Activated CD4-positive, CD25-positive, alpha-beta regulatory T cell treated with anti-CD3 and anti-CD28 coated beads, Interleukin-2, amount 50 U/mL, for 72 hours (primary cell): ENCODE measurements around the gene TBC1D16.
A peak's percentile ranks its signal among the peaks of the same experiment; 100 is the strongest.
"Not testable (repeated sequence)": the region's sequence is repeated elsewhere in the genome, so short reads cannot be mapped to it uniquely, and the experiment has no call there.

ENCODE experiments used
- DNase-seq: peaks from one replicate; pipeline ENCODE4 v3.0.0; 2021

Gene TBC1D16

GRCh38 chr17:80002690-80003490 lies 32.8 kb downstream of the TBC1D16 start:
- no peak for DNase-seq

DNA sequence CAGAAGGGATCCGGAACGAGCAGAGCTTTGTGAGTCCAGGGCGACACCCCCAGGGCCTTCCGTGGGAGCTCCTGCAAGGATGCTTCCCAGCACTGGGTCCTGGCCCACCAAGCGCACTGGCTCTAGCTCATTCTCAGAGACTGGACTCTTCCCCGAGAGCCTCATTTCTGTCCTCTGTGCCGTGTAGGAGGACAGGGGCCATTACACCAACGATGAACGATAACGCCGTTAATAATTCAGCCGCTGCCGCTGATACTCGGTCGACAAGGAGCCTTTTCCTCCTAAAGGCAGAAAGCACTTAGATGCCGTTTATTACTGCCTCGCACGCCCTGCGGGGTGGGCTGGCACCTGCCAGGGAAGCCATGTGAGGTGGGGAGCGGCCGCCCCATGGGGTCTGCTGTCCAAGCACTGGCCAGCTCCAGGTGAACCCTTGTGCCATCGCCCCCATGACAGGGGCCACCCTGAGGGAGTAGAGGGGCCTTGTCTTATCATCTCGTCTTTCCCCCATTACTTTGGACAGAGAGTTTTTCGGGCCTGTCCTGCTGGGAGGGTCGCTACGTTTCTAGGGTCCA lies 33.5 kb downstream of the TBC1D16 start:
- no peak for DNase-seq

GRCh38 chr17:80000981-80001775 lies 34.5 kb downstream of the TBC1D16 start:
- DNase-seq: no peak

GRCh38 chr17:80000136-80000535 lies 35.5 kb downstream of the TBC1D16 start:
- DNase-seq: no peak

DNA sequence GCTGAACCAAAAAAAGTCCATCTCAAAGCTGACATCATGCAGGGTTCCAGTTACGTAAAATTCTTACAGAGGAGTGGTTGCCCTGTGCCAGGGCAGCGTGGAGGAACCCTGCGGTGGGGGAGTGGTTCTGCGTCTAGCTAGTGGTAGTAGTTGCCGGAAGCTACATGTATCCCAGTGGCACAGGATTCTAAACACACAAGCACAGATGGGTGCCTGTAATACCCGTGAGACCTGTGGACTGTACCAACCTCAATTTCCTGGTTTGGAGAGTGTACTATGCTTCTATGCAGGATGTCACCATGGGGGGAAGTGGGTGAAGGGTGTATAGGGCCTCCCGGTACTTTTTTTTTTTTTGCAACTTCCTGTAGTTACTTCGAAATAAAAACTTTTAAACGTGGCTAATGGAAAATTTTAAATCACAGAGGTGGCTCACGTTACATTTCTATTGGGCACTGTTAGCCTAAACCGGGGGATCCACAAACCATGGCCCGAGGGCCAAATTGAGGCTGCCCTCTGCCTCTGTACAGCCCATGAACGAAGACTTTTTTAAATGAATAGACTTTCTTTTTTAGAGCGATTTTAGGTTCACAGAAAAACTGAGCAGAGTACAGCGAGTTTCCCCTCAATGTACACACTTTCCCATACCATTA lies 38.5 kb downstream of the TBC1D16 start:
- DNase-seq: peak; percentile 53

GRCh38 chr17:79996291-79996690 lies 39.4 kb downstream of the TBC1D16 start:
- DNase-seq: no peak

DNA sequence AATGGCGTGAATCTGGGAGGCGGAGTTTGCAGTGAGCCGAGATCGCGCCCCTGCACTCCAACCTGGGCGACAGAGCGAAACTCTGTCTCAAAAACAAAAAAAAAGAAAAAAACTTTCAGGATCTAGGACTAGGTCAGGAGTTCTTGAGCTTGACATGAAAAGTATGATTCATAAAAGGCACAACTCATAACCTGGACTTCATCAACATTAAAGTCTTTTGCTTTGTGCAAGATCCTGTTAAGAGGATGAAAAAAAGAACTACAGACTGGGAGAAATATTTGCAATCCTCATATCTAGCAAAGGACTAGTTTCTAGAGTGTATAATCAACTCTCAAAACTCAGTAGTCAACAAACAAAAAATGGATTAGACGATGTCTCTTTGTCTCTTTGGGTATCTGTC lies 40.0 kb downstream of the TBC1D16 start:
- DNase-seq: no peak

GRCh38 chr17:79994602-79995001 lies 41.1 kb downstream of the TBC1D16 start:
- DNase-seq: no peak

DNA sequence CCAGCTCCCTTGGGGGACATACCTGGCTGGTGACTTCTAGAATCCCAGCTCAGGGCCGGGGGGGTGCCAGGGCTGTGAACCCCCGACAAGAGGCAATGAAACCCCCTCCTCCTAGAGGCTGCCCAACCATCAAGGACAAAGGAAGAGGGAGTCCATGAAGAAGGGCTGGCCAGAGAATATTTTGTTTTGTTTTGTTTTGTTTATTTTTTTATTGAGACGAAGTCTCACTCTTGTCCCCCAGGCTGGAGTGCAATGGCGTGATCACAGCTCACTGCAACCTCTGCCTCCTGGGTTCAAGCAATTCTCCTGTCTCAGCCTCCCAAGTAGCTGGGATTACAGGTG lies 41.5 kb downstream of the TBC1D16 start:
- not testable (repeated sequence) for DNase-seq

- no peak for DNase-seq
These were observed 42.1 kb downstream of the TBC1D16 start for GRCh38 chr17:79993390-79994227.

- no peak for DNase-seq
These were observed 42.9 kb downstream of the TBC1D16 start for GRCh38 chr17:79992649-79993389.

GRCh38 chr17:79991924-79992648 lies 43.6 kb downstream of the TBC1D16 start:
- DNase-seq: no peak

DNA sequence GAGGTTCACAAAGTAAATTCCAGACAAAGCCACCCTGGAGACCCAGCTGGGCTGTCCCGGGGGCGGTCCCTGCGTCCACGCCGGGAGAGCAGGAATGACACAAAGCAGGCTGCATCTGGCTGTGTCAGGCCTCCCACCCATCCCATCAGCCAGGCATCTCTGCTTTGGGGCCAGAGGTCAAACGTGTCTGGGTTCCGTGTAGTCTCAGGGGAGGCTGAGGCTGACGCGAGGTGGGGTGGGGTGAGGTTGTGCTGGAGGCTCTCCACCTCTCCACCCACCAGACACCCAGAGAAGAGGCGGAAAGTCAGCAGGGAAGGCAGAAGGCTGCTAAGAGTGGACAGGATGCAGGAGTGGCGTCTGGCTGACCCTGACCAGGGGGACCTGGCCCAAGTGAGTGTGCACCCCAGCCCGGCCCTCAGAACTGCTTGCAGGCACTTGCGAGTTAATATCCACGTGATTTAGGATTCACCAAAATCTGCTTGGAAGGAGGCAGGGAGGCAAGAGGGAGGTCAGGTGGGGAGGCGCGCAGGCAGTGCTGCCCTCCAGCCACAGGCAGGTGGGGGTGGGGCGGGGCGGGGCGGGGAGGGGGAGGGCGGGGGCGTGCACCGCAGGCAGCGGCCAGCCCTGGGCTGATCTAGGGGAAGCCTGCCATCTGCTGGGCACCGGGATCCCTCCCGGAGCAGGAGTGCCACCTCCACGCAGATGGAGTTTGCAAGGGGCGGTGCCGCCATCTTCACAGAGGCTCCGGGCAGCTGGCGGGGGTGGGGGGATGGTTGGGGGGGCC lies 44.3 kb downstream of the TBC1D16 start:
- DNase-seq: peak; percentile 75

DNA sequence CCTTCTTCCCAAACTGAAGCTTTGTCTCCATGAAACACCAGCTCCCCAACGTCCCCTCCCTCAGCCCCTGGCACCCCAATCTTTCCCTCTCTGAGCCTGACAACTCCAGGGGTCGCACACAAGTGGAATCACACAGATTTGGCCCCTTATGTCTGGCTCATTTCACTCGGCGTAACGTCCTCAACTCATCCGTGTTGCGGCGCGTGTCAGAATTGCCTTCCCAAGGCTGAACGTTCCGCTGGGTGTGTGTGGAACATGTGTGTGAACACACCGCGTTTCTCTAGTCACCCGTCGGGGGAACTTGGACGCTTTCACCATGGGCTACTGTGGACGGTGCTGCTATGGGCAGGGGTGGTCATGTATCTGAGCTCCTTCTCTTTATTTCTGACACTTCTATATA lies 45.0 kb downstream of the TBC1D16 start:
- DNase-seq: no peak

- no peak for DNase-seq
These were observed 45.5 kb downstream of the TBC1D16 start for GRCh38 chr17:79990051-79990592.

GRCh38 chr17:79989106-79989835 lies 46.4 kb downstream of the TBC1D16 start:
- no peak for DNase-seq

DNA sequence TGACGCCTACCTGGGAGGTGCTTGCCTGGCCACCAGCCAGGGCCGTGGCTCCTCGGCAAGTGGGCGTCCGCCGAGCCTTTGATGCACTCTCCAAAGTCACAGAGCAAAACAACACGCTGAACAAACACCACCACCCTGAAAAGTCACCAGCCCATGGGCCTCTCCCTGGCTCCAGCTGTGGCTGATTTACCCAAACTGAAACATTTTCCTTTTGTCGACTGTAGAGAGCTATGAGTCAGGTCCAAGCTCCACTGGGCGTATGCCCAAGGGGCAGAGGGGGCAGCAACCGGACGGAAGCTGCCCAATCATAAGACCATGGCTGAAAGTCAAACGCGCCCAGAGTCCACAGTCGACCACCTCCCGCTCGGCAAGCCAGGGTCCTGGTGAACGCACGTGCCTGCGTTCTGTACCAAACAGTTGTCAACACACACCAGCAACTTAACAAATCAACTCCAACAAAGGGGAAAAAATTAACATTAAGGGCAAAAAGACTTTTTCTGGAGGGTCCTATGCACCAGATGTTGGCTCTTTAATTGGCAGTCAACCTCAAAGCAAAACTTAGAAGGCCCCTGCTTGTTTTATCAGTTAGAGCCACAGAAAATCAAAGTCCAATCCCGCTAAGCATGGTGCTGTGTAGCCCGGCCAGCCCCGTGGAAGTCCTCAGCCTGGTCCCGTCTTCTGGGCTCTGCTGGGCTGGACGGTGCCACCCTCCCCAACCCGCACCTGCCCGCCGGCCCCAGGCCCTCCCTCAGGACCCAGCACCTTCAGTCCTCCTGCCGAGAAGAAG lies 47.3 kb downstream of the TBC1D16 start:
- no peak for DNase-seq

DNA sequence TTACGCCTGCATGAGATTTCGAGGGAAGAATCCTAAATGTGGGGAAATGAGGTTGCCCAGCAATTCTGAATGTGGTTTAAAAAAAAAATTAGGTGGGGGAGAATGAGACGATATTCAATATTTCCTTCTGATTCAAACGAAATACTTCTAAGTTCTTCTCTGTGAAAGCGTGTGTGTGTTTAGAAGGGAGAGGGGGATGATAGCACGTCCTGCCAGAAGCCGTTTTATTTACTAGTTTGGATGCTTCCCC lies 47.8 kb downstream of the TBC1D16 start:
- no peak for DNase-seq
